Spleen (tissue), 7 donors: ENCODE measurements around the gene TMEM109.
A peak's percentile ranks its signal among the peaks of the same experiment; 100 is the strongest.

Experiments used
- POLR2A ChIP-seq, 3 donors: fragments of 450-650 bp; IDR thresholded peaks; one replicate each; pipeline ENCODE4 v1.5.1; 2017; ENCODE audit warnings: antibody characterized with exemption in 3 of 3, mild to moderate bottlenecking in 1 of 3
- POLR2AphosphoS5 ChIP-seq, 3 donors: sonication (generic); formaldehyde crosslinking; IDR thresholded peaks; one replicate each; pipeline ENCODE4 v1.5.1; 2017; ENCODE audit warnings: antibody characterized with exemption in 3 of 3
- TF ChIP-seq, protein P1 (sequence below), 11 experiments: fragments of 200-600 bp in 7 of 11; fragments of 450-650 bp in 4 of 11; sonication (generic) in 4 of 11; IDR thresholded peaks in 8 of 11; conservative IDR thresholded peaks in 3 of 11; 1 replicate in 7 of 11; 2 replicates in 4 of 11; pipeline versions ENCODE4 v1.4.0 to v1.8.0; 2016 to 2021; ENCODE audit warnings: antibody characterized with exemption in 11 of 11, inconsistent platforms in 4 of 11, mild to moderate bottlenecking in 1 of 11
- donor health status: DM: no; HTN: no; CAD: no; lungs with moderate emphysema.
- donor health status: DM: no; HTN: no; CAD: no.
- donor health status: DM: no; HTN: no; CAD: no.

DNA sequence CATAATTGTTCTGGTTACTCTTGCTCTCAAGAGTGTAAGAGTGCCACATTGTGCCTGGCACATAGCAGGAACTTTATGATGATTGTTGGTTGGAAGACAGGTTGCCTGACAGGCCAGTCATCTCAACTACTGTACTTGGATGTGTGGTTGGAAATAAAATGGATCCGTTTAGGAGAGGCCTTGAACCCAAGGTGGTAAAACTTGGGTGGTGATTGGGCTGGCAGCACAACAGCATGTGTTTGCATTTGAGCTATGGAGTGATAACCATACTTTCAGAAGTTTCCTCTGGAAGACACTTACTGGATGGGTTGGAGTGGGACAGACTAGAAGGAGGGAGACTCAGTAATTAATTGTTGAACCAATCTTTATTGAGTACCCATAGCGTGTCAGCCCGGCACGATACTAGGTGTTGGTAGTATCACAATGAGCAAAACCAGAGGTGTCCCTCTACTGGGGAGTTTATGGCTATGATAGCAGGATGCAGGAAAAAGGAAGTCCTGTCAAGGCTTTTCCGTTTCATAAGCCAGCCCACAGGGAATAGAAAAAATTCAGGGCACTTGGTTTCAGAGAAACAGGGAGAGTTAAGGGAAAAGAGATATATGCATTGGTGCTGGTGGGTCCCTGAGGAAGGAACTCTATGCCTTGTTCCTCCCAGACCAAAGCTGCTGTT lies 3.1 kb upstream of the TMEM109 start:
- TF ChIP-seq, protein P1, sequence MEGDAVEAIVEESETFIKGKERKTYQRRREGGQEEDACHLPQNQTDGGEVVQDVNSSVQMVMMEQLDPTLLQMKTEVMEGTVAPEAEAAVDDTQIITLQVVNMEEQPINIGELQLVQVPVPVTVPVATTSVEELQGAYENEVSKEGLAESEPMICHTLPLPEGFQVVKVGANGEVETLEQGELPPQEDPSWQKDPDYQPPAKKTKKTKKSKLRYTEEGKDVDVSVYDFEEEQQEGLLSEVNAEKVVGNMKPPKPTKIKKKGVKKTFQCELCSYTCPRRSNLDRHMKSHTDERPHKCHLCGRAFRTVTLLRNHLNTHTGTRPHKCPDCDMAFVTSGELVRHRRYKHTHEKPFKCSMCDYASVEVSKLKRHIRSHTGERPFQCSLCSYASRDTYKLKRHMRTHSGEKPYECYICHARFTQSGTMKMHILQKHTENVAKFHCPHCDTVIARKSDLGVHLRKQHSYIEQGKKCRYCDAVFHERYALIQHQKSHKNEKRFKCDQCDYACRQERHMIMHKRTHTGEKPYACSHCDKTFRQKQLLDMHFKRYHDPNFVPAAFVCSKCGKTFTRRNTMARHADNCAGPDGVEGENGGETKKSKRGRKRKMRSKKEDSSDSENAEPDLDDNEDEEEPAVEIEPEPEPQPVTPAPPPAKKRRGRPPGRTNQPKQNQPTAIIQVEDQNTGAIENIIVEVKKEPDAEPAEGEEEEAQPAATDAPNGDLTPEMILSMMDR (IDR thresholded peaks at IDR 0.05 in 8 of 11, conservative IDR thresholded peaks at IDR 0.05 in 3 of 11): peak in 7 of 11 experiments; percentile 6 to 46 (median 37)
- peak in 1 of 3 donors; percentile 37 for TF ChIP-seq POLR2AphosphoS5 (IDR thresholded peaks at IDR 0.05)
- TF ChIP-seq POLR2A (IDR thresholded peaks at IDR 0.05): no peak
